GM21723 (cell line): ENCODE results near the gene DLG2.

Experiments
- ATAC-seq: cut with Tn5 transposase; IDR thresholded peaks from one replicate; pipeline ENCODE4 v1.9.1; 2021; ENCODE audit warnings: mild to moderate bottlenecking, moderate library complexity; ENCODE audit not compliant: unreplicated experiment

The DLG2 gene

DNA sequence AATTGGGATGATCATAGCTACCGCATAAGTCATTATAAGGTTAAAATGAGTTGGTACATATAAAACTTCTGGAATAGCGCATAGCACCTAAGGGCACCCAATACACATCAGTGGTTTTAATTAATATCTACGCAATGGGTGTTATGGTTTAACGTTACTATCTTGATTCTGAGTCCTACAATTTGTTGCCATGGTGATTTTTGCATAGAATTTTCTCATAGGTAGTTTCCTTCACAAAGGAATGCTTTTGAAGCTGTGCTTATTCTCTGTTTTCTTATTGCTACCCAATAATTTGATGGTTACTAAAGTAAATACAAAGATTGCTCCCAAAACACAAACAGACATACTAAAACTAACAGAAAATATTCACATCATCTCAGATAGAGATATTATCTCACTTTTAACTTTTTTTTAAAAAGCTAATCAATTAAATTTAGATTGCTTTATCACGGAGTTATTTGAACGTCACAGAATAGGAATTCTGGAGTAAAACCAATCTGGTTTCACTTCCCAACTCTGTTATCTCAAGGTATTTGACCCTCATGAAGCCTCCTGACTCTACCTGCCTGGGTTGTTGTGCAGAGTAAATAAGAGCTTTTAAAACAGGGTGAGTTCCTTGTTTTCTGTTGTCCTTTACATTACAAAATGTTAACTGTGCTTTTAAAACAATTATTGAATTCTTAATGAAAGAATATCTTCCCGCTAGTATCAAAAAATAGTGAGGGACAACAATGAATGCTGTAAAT lies 1705.5 kb downstream of the DLG2 start:
- no peak for ATAC-seq

- ATAC-seq, result no peak
Observed at GRCh38 chr11:83918476-83918875, 1708.7 kb downstream of the DLG2 start.

DNA sequence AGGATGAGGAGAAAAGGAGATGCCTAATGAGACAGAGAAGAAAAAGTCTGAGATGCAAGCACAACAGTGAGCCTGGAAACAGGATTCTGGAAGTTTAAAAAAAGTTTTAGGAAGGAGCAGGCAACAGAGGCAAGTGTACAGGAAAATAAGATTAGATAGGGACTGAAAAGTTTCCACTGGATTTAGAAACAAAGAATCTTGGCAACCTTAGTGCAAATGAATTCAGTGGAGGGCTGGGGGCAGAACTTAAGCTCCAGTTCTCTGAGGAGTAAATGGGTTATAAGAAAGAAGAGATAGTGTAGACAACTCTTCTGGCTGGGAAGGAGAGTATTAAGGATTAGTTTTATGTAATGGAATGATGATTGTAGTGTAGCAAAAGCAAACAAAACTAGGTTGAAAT lies 1712.1 kb downstream of the DLG2 start:
- ATAC-seq, result no peak

DNA sequence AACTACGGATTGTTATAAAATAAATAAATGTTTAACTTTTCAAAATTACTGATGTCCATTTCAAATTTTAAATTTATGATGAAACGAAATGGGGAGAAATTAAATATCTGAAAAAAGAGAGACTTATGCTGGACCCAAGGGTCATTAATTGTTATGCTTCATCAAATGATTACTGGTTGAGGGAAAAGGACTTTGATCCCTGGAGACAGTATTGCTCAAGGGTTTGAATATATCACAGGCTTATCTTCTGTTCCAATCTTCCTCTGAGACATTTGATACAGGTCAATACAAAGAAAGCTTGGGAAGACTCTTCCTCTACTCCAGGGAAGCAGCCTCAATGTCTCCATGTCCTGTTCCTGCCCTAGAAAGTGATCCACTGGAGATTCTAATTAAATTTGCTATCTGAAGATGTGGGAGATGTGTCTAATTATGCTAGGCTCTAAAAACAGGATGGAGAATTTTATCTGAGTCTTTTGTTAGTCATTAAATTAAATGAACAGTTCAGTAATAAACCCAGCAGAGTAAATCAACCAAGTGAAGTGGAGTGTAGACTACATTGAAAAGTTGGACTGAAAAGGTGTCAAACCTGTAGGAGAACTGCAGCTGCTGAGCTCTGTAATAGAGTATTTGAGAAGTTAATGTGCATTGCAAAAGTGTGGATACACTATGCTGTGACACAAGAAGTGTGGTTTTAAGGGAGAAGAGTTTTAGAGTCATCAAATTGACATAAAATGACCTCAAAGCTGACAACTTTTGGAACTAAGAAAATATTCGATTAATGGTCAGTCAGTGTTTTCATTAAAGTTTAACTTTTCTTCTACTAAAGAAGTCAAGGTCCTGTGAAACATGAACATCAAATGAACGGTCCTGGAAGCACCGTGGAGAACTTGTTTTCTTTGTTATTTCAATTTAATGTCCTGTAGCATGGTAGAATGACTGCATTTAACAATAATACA lies 1717.3 kb downstream of the DLG2 start:
- ATAC-seq, result no peak

DNA sequence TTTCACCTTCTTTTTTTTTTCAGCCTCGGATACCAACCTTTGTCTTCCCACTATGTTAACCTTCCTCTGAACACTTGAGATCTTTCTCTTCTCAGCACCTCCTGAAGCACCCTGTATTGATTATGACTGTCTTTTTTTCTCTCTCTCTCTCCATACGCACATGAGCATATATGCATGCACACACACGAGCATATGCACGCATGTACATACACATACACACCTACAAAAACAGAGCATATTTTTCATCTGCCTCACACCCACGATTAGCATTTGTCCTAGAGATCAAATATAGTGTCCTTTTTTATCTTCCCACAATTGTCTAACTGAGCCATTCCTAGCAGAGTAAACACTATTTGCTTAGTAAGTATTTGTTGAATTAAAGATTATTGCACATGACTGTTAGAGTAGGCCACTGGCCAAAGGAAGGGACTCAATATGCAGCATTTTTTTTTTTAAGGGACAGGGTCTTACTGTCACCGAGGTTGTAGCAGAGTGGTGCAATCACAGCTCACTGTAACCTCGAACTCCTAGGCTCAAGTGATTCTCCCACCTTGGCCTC lies 1718.8 kb downstream of the DLG2 start:
- ATAC-seq, result no peak

- ATAC-seq, result no peak
Observed at GRCh38 chr11:83895516-83895915, 1731.6 kb downstream of the DLG2 start.

DNA sequence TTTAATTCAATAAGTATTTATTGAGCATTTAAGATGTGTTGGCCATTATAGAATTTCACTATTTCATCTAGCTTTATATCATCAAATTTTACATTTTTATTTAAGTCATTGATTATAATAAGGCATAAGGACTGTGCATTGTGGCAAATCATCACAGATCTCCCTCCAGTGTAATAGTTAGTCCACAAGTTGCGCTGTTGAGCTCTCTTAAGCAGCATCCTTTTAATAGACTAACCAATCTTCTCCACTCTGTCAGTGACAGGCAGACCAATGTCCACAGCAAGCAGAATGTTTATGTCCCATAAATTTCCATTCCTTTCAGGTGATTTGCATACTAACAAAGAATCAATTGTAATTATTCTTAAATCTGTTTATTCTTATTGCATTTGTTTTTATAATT lies 1745.7 kb downstream of the DLG2 start:
- no peak for ATAC-seq

DNA sequence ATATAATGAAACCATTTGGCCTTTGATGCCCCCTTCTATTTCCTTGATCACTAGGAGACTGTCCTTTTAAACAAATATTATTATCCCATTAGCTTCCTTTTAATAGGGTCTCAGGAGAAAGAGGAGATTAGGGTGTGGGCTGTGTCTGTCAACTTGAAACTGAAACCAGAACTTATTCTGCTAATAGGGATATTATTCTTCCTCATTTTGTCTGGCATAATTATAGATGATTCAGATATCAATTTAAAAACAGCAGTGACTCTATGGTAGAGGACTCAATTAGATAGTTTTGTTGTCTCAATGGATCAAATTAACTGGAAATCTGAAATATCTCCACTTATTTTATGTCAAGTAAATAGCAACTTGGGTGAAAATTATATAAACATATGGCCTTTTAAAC lies 1756.1 kb downstream of the DLG2 start:
- ATAC-seq, result no peak

GRCh38 chr11:83866655-83867054 lies 1760.5 kb downstream of the DLG2 start:
- ATAC-seq, result no peak

DNA sequence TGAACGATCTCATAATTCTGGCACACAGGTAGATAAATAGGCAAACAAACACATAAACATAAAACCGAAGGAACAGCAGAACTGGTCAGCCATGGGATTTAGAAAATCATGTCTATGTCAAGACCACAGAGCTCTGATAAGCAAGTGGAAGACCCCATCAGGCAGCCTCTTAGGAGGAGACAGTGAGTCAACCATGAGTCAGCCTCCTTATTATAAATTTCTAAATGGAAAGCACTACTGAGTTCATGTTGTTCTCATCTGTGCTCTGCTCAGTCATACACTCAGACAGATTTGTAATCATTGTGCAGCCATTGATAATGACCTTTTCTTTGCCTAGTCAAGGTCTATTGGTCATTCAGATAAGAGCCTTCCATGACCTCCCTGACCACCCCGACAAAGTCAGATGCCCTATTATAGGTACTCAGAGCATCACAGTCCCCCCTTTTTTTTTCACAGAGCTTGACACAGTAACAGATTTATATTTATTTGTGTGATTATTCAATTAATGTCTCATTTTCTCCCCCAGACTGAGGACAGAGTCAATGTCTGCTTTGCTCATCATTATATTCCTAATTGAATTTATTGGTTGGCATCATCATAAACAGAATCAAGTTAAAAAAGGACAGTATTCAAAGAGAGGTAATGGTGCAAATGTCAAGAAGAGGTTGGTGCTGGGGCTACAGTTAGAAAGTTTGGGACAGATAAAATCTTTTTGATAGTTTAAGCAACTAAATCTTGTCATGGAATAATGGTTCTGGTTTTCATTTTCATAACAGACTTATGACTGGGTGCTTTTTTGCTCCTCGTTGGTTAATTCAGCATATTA lies 1761.3 kb downstream of the DLG2 start:
- no peak for ATAC-seq

GRCh38 chr11:83864412-83865057 lies 1762.6 kb downstream of the DLG2 start:
- ATAC-seq, result no peak

DNA sequence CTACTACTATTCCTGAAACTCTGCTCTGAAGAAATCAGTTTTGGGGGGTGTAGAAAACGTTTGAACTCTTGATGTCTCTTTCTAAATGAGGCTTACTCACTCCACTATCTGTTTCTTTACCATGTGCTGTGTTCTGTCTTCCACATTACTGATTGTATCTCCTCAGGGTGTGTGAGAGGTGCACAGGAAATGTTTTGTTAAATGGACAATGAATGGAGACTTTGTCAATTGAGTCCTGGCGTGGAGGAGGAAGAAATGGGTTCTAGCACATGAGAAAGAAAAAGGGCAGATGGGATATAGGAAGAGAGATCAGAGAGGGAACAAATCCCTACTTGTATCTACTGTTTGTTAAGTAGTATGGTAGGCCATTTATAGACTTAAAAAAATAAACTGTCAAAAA lies 1763.9 kb downstream of the DLG2 start:
- no peak for ATAC-seq

DNA sequence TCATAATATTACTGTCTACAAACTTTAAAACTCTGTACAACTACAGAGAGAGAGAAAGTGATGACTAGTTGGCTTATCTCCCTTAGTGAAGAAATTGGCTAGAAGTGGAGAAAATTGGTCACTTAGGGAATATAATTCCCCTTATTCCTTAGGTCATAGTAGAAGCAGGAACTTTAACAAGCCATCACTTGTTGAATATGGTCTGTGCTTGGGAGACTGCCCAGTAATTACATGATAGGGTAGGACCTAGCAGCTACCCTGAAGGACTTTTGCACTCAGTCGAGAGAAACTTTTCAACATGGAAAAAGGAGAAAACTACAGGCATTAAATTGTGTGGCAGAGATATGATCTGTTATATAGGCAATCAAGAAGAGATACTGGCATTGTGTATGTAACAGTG lies 1764.5 kb downstream of the DLG2 start:
- no peak for ATAC-seq

DNA sequence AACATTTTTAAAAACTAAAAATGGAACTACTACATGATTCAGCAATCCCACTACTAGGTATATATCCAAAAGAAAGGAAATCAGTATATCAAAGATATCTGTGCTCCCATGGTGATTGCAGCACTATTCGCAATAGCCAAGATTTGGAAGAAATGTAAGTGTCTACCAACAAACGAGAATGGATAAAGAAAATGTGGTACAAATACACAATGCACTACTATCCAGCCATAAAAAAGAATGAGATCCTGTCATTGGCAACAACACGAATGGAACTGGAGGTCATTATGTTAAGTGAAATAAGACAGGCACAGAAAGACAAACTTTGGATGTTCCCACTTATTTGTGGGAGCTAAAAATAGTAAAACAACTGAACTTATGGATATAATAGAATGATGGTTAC lies 1765.1 kb downstream of the DLG2 start:
- no peak for ATAC-seq

DNA sequence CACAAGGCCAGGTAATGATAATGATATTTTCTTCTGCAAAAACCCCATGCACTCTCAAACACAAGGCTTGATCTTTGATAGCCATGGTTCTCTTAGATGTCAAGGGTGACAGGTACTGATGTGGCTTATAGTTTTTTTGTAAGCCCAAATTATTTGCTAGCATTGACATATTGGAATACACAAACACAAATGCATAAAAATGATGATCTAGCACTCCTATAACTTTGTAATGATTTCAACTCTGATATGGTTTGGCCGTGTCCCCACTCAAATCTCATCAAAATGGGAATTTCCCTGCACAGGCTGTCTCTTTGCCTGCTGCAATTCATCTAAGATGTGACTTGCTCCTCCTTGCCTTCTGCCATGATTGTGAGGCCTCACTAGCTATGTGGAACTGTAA lies 1768.5 kb downstream of the DLG2 start:
- no peak for ATAC-seq

DNA sequence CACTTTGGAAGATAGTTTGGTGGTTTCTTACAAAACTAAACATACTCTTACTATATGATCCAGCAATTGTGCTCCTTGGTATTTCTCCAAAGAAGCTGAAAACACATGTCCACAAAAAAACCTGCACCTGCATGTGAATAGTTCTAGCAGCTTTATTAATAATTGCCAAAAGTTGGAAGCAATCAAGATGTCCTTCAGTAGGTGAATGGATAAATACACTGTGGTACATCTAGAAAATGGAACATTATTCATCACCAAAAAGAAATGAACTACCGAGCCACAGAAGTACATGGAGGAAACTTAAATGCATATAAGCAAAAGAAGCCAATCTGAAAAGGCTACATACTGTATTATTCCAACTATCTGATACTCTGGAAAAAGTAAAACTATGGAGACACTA lies 1771.9 kb downstream of the DLG2 start:
- no peak for ATAC-seq

GRCh38 chr11:83852775-83853442 lies 1774.2 kb downstream of the DLG2 start:
- no peak for ATAC-seq

GRCh38 chr11:83852012-83852411 lies 1775.1 kb downstream of the DLG2 start:
- no peak for ATAC-seq

- ATAC-seq, result no peak
Observed at GRCh38 chr11:83847467-83848034, 1779.6 kb downstream of the DLG2 start.

DNA sequence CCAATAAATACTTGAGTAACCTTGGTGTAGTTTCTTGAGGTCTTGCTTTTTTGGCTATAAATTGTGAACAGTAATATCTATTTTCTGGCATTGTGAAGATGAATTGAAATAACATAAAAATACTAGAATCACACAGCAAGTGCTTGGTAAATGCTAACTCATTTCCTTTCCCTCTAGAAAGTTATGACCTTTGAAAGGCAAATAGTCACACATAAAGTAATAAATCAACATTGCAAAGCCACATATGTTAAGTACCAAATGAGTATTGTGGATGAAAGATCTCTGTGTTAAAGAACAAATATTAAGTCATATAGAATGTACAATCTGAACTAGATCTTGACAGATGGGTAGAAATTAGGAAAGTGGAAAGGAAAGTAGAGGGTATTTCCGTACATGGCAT lies 1781.3 kb downstream of the DLG2 start:
- no peak for ATAC-seq
